ENCODE results near the gene NUDT22.

DNA sequence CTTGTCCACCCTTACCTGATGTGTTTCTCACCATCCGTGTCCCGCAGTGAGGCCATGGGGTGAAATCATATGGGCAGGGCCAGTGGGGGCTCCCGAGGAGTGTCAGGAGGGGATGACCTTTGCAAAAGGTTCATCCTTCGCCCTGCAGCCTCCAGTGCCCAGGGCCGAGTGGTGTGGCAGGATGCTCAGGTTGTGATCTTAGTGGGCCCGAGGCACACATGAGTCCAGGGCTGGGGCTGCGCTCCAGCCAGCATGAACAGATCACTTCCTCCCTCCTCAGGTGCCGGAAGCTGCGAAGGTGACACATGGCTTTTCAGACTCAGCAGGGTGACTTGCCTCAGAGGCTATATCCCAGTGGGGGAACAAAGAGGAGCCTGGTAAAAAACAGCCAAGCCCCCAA lies 12.0 kb downstream of the NUDT22 start:
- TF ChIP-seq POLR2A (IDR thresholded peaks at IDR 0.05; ENCODE audit: extremely low read depth, insufficient read length): no peak
- TF ChIP-seq, protein P1, sequence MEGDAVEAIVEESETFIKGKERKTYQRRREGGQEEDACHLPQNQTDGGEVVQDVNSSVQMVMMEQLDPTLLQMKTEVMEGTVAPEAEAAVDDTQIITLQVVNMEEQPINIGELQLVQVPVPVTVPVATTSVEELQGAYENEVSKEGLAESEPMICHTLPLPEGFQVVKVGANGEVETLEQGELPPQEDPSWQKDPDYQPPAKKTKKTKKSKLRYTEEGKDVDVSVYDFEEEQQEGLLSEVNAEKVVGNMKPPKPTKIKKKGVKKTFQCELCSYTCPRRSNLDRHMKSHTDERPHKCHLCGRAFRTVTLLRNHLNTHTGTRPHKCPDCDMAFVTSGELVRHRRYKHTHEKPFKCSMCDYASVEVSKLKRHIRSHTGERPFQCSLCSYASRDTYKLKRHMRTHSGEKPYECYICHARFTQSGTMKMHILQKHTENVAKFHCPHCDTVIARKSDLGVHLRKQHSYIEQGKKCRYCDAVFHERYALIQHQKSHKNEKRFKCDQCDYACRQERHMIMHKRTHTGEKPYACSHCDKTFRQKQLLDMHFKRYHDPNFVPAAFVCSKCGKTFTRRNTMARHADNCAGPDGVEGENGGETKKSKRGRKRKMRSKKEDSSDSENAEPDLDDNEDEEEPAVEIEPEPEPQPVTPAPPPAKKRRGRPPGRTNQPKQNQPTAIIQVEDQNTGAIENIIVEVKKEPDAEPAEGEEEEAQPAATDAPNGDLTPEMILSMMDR (IDR thresholded peaks at IDR 0.05; ENCODE audit: low read depth, low read length): no peak
- TF ChIP-seq, protein P2, sequence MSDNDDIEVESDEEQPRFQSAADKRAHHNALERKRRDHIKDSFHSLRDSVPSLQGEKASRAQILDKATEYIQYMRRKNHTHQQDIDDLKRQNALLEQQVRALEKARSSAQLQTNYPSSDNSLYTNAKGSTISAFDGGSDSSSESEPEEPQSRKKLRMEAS (IDR thresholded peaks at IDR 0.05; ENCODE audit: low read depth, low read length): no peak
